HL-60 (cell line): ENCODE results near the gene THRB.

Experiments used
- DNase-seq, 2 experiments: peaks; one replicate each; pipeline ENCODE4 v3.0.0-alpha.2; 2010 to 2020; ENCODE audit warnings: low read depth in 1 of 2, low spot score in 1 of 2
- H3K27ac ChIP-seq: fragments of 250-450 bp; sonication (Bioruptor Pico); replicated peaks from 2 replicates; pipeline ENCODE4 v1.5.1; 2020; ENCODE audit warnings: mild to moderate bottlenecking, moderate library complexity
- H3K27me3 ChIP-seq: fragments of 250-450 bp; sonication (Bioruptor Pico); 2 replicates; pipeline ENCODE4 v1.5.1; 2021; ENCODE audit warnings: mild to moderate bottlenecking, moderate library complexity; ENCODE audit not compliant: insufficient read depth, poor library complexity, severe bottlenecking
- H3K4me3 ChIP-seq: replicated peaks from 2 replicates; pipeline ENCODE4 v1.5.1; 2011; ENCODE audit warnings: mild to moderate bottlenecking, control low read depth, low read length; ENCODE audit not compliant: insufficient read depth
- GABPA ChIP-seq: IDR thresholded peaks from 2 replicates; pipeline ENCODE4 v1.6.1; 2012; ENCODE audit warnings: low read depth
- POLR2AphosphoS5 ChIP-seq: IDR thresholded peaks from 2 replicates; pipeline ENCODE4 v1.6.1; 2012; ENCODE audit warnings: low read depth
- SPI1 ChIP-seq: IDR thresholded peaks from 2 replicates; pipeline ENCODE4 v1.6.1; 2012; ENCODE audit warnings: low read depth, mild to moderate bottlenecking, borderline replicate concordance
- TF ChIP-seq, protein P1 (sequence below): IDR thresholded peaks from 2 replicates; pipeline ENCODE4 v1.6.1; 2012; ENCODE audit warnings: low read depth; ENCODE audit not compliant: insufficient replicate concordance
- TF ChIP-seq, protein P2 (sequence below): IDR thresholded peaks from one replicate; pipeline ENCODE4 v1.5.1; 2011; ENCODE audit warnings: low read length, control low read depth, inconsistent platforms; ENCODE audit not compliant: insufficient read depth

The THRB gene

DNA sequence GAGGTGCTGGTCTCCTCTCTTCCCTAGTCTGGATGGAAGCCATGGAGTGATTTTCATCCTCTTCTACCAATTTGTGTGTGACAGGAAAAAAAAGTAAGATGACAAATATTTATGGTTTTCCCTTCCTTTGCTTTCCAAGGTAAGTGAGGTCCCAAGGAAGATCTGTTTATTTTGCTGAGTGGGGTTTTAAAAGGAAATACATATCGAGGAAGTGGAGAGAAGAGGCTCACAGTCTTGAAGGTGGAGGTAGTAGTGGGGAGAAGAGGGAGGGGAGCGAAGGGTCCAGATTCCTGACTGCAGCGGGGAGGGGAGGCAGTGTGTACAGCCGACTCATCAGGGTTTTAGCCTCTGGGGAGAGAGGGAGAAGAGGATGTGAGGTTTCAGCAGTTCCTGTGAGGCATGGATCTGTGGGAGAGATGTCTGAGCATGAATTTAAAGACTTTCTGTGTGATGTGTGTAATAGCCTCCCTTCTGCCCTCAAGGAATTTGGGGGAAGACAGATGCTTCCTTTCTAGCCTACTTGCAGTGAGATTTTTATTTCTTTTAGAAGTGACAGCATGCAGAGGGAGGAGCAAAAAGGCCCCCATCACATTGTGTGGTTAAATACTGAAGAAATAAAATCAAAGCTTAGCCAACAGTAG is 272.4 kb downstream of the THRB start:
- no peak overlapping the region for H3K27ac ChIP-seq
- no peaks in the 10 kb centered on the region for H3K27me3 ChIP-seq
- TF ChIP-seq, protein P1, sequence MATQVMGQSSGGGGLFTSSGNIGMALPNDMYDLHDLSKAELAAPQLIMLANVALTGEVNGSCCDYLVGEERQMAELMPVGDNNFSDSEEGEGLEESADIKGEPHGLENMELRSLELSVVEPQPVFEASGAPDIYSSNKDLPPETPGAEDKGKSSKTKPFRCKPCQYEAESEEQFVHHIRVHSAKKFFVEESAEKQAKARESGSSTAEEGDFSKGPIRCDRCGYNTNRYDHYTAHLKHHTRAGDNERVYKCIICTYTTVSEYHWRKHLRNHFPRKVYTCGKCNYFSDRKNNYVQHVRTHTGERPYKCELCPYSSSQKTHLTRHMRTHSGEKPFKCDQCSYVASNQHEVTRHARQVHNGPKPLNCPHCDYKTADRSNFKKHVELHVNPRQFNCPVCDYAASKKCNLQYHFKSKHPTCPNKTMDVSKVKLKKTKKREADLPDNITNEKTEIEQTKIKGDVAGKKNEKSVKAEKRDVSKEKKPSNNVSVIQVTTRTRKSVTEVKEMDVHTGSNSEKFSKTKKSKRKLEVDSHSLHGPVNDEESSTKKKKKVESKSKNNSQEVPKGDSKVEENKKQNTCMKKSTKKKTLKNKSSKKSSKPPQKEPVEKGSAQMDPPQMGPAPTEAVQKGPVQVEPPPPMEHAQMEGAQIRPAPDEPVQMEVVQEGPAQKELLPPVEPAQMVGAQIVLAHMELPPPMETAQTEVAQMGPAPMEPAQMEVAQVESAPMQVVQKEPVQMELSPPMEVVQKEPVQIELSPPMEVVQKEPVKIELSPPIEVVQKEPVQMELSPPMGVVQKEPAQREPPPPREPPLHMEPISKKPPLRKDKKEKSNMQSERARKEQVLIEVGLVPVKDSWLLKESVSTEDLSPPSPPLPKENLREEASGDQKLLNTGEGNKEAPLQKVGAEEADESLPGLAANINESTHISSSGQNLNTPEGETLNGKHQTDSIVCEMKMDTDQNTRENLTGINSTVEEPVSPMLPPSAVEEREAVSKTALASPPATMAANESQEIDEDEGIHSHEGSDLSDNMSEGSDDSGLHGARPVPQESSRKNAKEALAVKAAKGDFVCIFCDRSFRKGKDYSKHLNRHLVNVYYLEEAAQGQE = no peak
- no peak for TF ChIP-seq GABPA
- TF ChIP-seq SPI1 = no peak
- no peak for TF ChIP-seq POLR2AphosphoS5
- TF ChIP-seq, protein P2, sequence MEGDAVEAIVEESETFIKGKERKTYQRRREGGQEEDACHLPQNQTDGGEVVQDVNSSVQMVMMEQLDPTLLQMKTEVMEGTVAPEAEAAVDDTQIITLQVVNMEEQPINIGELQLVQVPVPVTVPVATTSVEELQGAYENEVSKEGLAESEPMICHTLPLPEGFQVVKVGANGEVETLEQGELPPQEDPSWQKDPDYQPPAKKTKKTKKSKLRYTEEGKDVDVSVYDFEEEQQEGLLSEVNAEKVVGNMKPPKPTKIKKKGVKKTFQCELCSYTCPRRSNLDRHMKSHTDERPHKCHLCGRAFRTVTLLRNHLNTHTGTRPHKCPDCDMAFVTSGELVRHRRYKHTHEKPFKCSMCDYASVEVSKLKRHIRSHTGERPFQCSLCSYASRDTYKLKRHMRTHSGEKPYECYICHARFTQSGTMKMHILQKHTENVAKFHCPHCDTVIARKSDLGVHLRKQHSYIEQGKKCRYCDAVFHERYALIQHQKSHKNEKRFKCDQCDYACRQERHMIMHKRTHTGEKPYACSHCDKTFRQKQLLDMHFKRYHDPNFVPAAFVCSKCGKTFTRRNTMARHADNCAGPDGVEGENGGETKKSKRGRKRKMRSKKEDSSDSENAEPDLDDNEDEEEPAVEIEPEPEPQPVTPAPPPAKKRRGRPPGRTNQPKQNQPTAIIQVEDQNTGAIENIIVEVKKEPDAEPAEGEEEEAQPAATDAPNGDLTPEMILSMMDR = no peak
- no peak overlapping the region for H3K4me3 ChIP-seq
- DNase-seq = no peak

DNA sequence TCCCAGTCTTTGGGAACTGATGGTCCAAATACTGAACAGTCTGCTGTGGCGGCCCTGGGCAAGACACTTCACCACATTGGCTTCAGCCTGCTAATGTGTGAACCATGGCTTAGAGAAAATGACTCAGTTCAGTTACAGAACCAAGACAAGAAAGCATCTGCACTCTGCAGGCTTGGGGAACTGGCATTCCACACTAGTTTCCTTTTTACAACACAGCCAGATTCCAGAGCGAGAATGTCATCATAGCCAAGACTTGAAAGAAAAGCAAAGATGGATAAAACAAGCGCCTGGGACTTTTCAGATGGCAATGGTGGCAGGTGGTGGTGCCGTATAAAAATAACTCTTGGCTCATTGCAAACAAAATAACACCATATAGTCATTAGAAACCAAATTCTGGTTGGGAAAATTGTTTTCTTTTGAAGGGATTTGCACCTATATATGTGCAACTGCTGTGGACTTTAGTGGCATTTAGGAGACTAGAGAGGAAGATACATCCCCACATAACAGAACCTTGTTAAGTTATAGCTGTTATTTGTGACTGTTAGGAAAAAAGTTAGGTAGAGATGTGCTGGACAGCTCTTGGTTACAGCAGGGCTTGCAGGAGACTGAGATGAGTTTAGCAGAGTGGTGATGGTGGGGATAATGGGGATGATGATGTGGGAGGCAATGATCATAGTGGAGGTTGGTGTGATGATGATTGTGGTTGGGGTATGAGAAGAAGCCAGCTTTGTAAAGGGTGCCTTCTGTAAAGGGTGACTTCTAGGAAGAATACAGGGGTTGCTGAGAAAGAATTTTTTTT is 273.6 kb downstream of the THRB start:
- no peak for TF ChIP-seq GABPA
- TF ChIP-seq, protein P1 = peak; percentile 32
- Histone ChIP-seq H3K4me3 (no peak overlapping the region), H3K27ac (no peak overlapping the region), H3K27me3 (no peaks in the 10 kb centered on the region)
- no peak for DNase-seq

DNA sequence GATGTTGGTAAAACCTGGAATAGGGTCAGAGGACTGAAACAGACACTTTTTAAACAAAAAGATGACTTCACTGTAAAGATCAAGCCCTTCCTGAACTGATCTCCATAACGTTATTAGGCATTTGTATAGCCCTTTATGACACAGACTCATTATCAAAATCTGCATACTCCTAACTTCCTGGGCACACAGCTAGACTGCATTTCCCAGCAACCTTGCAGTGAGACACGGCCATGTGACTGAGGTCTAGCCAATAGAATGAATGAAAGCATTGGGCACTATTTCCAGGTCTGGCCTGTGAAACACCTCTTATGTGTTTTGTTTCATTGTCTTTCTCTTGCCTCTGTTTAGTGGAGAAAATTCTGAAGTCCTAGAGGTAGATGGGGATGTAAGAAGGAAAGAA is 279.1 kb downstream of the THRB start:
- no peak overlapping the region for H3K4me3 ChIP-seq
- TF ChIP-seq, protein P2 = no peak
- no peak for TF ChIP-seq SPI1
- TF ChIP-seq, protein P1 = no peak
- no peak for TF ChIP-seq POLR2AphosphoS5
- no peak for TF ChIP-seq GABPA
- H3K27ac ChIP-seq = no peak overlapping the region
- DNase-seq = no peak
- H3K27me3 ChIP-seq = no peaks in the 10 kb centered on the region
